Left colon (tissue), 2 donors: Measurements from ENCODE around the gene NIPA2. TPM values are rescaled to one million over a fixed set of nuclear protein-coding genes. Genes with fewer than 3 reads are reported as not detected.
A peak's percentile ranks its signal among the peaks of the same experiment; 100 is the strongest.
"Not testable (repeated sequence)": the region's sequence is repeated elsewhere in the genome, so short reads cannot be mapped to it uniquely, and the experiment has no call there.

Experiments
- ATAC-seq: fragments of 200-7000 bp; cut with Tn5 transposase; one replicate; pipeline ENCODE4 v1.9.1; 2020; ENCODE audit warnings: mild to moderate bottlenecking, moderate library complexity
- DNase-seq, 2 donors: peaks; one replicate each; pipeline ENCODE4 v3.0.0-alpha.2; 2020
- intact Hi-C, 2 donors: fragments of 100-400 bp; cut with DNase I in 1 of 2; cut with micrococcal nuclease in 1 of 2; formaldehyde crosslinking; loops; one replicate each; pipeline versions ENCODE4 v1.11.2 to v1.14.0; 2022; cut with DNase I, micrococcal nuclease
- long read RNA-seq: library from polyadenylated mRNA; unstranded; transcript quantifications from one replicate; pipeline ENCODE4 v2.0.0, GENCODE V29; 2021
- total RNA-seq, 2 donors: library from RNA; stranded (reverse); fragmentation: NEBNext Ultra II Directional; extraction: Animal tissue kit (Norgen Biotek cat#: 25700); gene quantifications; one replicate each; pipeline ENCODE4 v1.2.1, GENCODE V29; 2021
- donor health status: DM: no; HTN: no; CAD: no.
- donor health status: DM: yes; HTN: yes; CAD: no.

NIPA2 gene
- 10 to 100 TPM; 78.8 to 82.7 TPM for total RNA-seq
- long read RNA-seq, transcript NIPA2-204 (7 exons, 3,130 nt), result minor isoform, 24 of 281 reads
- long read RNA-seq, transcript NIPA2-205 (5 exons, 1,412 nt), result minor isoform, 7 of 281 reads
- long read RNA-seq, transcript NIPA2-203 (6 exons, 2,280 nt), result major isoform, 113 of 281 reads
- long read RNA-seq, transcript NIPA2-201 (8 exons, 3,233 nt), result minor isoform, 27 of 281 reads
- long read RNA-seq, partial matches to known transcripts, result 12 of 281 reads
- long read RNA-seq, other reads (novel, unspliced or antisense), result 98 of 281 reads

- DNase-seq, result peak; percentile 97 to 99
- peak; percentile 93 for ATAC-seq
- intact Hi-C loops, result no loop called here
Measured at GRCh38 chr15:22838292-22839042, at the start of gene NIPA2. TSS of gene NIPA2 (plus strand) at chr15:22838666. CDS start at chr15:22851732, 13,066 bp downstream.

GRCh38 chr15:22794063-22794462 lies 44.4 kb upstream of the NIPA2 start:
- intact Hi-C loops, result no loop called here
- no peak for DNase-seq
- no peak for ATAC-seq

- DNase-seq, result no peak
- no peak for ATAC-seq
- intact Hi-C loops, result no loop called here
Measured at GRCh38 chr15:22794621-22795167, 43.8 kb upstream of the NIPA2 start.

GRCh38 chr15:22795206-22796063 lies 43.0 kb upstream of the NIPA2 start:
- intact Hi-C loops, result no loop called here
- no peak for DNase-seq
- no peak for ATAC-seq

- DNase-seq, result no peak
- intact Hi-C loops, result no loop called here
- no peak for ATAC-seq
Measured at GRCh38 chr15:22796079-22796478, 42.4 kb upstream of the NIPA2 start.

GRCh38 chr15:22799902-22800301 lies 38.6 kb upstream of the NIPA2 start:
- intact Hi-C loops, result no loop called here
- ATAC-seq, result no peak
- no peak for DNase-seq

- ATAC-seq, DNase-seq, intact Hi-C loops: not testable (repeated sequence)
Measured at GRCh38 chr15:22803006-22803405, 35.5 kb upstream of the NIPA2 start.

- ATAC-seq (no peak), DNase-seq (no peak)
- intact Hi-C loops, result no loop called here
Measured at GRCh38 chr15:22806156-22806555, 32.3 kb upstream of the NIPA2 start.

- no peak for ATAC-seq
- DNase-seq, result no peak
- intact Hi-C loops, result no loop called here
Measured at GRCh38 chr15:22806664-22807063, 31.8 kb upstream of the NIPA2 start.

- DNase-seq, ATAC-seq, intact Hi-C loops: not testable (repeated sequence)
Measured at GRCh38 chr15:22807831-22808230, 30.6 kb upstream of the NIPA2 start.

GRCh38 chr15:22808240-22808639 lies 30.2 kb upstream of the NIPA2 start:
- DNase-seq (peak; percentile 51 to 70), ATAC-seq (peak; percentile 96)
- intact Hi-C loops, result no loop called here

- DNase-seq (no peak), ATAC-seq (no peak)
- intact Hi-C loops, result no loop called here
Measured at GRCh38 chr15:22808761-22809280, 29.6 kb upstream of the NIPA2 start.

- intact Hi-C loops, result no loop called here
- DNase-seq (no peak), ATAC-seq (no peak)
Measured at GRCh38 chr15:22810033-22810852, 28.2 kb upstream of the NIPA2 start.

- intact Hi-C loops, result no loop called here
- ATAC-seq (no peak), DNase-seq (no peak)
Measured at GRCh38 chr15:22810853-22811338, 27.6 kb upstream of the NIPA2 start.

- ATAC-seq, result peak; percentile 86
- intact Hi-C loops, result no loop called here
- peak; percentile 46 to 72 for DNase-seq
Measured at GRCh38 chr15:22811640-22812039, 26.8 kb upstream of the NIPA2 start.

GRCh38 chr15:22813844-22814243 lies 24.6 kb upstream of the NIPA2 start:
- intact Hi-C loops, result no loop called here
- DNase-seq (no peak), ATAC-seq (no peak)

GRCh38 chr15:22815766-22816165 lies 22.7 kb upstream of the NIPA2 start:
- no peak for DNase-seq
- intact Hi-C loops, result no loop called here
- ATAC-seq, result no peak

GRCh38 chr15:22819651-22820050 lies 18.8 kb upstream of the NIPA2 start:
- intact Hi-C loops, result no loop called here
- peak; percentile 61 for ATAC-seq
- DNase-seq, result no peak
